MV-4-11 (cell line): ENCODE data around the gene EMILIN2.
"Not testable (repeated sequence)": the region's sequence is repeated elsewhere in the genome, so short reads cannot be mapped to it uniquely, and the experiment has no call there.

Experiments
- DNase-seq: peaks from one replicate; lab custom pipeline; 2025; lab: John Stamatoyannopoulos, UW

The EMILIN2 gene

GRCh38 chr18:2846636-2847316 lies at the start of gene EMILIN2:
TSS of gene EMILIN2 (plus strand) at chr18:2847006. CDS start at chr18:2847189, 183 bp downstream.
- DNase-seq: no peak

DNA sequence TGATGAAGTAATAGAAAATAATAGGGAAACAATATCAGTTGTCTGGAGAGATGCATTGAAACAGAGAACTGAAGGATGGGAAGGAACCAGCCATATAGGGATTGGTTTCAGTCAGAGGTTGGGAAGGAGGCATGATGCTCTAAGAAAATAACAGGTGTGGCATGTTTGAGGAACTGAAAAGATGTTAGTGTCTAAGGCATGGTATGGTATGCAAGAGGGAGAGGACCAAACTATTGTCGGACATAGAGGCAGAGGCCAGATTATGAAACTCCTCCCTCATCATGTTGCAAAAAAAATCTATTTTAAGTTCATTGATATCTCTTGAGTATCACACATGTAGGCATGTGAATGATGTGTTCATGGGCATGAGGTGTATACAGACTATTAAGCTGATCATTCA lies 48.9 kb upstream of the EMILIN2 start:
- no peak for DNase-seq

DNA sequence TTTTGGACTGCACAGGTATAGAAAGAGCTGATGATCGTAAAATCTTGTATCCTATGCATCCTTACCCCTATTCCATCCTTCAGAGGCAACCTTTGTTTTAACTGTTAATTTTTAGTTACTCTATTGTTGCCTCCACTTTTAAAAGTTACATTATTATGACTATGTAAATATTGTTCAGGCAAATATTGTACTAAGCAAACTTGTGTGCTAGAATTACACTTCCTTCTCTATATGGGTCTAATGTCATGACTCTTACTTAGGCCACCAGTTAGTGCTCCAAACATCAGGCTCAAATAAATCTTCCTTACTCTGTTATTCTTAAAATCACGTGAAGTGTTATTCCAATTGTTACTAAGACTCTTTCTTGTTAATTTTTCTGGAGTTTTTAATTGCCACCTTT lies 47.4 kb upstream of the EMILIN2 start:
- DNase-seq: no peak

DNA sequence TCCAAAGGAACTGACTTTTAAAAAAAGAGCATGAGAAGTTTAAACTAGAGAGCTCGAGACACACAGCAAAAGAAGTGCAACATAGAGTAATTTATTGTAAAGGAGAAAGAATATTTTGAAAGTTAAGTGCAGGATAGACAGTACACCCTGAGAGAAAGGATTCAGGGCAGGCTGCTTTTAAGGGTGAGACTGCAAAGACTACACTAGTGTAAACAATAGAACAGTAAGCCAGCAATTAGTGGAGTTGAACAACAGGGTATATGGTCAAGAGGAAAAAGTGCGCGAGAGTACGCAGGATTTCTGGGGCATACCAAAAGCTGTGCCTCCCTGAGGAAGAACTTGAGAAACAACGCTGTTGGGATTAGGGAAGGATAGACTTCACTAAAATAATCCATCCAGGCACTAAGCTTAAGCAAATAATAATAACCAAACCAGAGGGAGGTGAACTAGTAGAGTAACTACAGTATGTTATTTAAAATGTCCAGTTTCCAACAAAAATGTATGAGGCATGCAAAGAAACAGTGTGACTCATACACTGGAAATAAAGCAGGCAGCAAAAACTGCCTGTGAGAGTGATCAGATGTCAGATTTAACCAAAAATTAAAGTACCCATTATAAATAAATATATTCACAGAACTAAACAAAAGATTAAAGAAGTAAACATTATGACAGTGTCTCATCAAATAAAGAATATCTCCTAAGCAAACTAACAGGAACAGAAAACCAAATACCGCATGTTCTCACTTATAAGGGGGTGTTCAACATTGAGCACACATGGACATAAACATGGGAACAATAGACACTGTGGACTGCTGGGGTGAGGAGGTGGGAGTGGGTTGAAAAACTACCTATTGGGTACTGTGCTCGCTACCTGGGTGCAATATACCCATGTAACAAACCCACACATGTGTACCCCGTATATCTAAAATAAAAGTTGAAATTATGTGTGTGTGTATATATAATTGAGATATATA lies 40.5 kb upstream of the EMILIN2 start:
- no peak for DNase-seq

DNA sequence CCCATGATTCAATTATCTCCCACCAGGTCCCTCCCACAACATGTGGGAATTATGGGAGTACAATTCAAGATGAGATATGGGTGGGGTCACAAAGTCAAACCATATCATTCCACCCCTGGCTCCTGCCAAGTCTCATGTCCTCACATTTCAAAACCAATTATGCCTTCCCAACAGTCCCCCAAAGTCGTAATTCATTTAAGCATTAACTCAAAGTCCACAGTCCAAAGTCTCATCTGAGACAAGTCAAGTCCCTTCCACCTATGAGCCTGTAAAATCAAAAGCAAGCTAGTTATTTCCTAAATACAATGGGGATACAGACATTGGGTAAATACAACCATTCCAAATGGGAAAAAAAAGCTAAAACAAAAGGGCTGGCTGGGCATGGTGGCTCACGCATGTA lies 38.2 kb upstream of the EMILIN2 start:
- DNase-seq: not testable (repeated sequence)

- DNase-seq: not testable (repeated sequence)
Measured at GRCh38 chr18:2809666-2810183, 37.1 kb upstream of the EMILIN2 start.

- DNase-seq: no peak
Measured at GRCh38 chr18:2811416-2811815, 35.4 kb upstream of the EMILIN2 start.

- no peak for DNase-seq
Measured at GRCh38 chr18:2814928-2815327, 31.9 kb upstream of the EMILIN2 start.

GRCh38 chr18:2818281-2818680 lies 28.5 kb upstream of the EMILIN2 start:
- DNase-seq: no peak

- no peak for DNase-seq
Measured at GRCh38 chr18:2821695-2822094, 25.1 kb upstream of the EMILIN2 start.

- peak; percentile 18 for DNase-seq
Measured at GRCh38 chr18:2822213-2822921, 24.4 kb upstream of the EMILIN2 start.

GRCh38 chr18:2823202-2823601 lies 23.6 kb upstream of the EMILIN2 start:
- DNase-seq: no peak

- no peak for DNase-seq
Measured at GRCh38 chr18:2823966-2824365, 22.8 kb upstream of the EMILIN2 start.

DNA sequence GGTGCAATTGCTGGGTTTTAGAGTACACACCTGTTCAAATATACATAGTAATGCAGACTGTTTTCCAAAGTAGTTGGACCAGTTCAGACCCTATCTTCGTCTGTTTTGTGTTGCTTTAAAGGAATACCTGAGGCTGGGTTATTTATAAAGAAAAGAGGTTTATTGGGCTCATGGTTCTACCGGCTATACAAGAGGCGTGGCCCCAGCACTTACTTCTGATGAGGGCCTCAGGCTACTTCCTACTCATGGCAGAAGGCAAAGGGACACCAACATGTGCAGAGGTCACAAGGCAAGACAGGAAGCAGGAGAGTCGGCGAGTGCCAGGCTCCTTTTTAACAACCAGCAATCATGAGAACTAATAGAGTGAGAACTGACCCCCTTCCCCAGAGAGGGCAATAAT lies 21.9 kb upstream of the EMILIN2 start:
- no peak for DNase-seq

GRCh38 chr18:2825613-2826175 lies 21.1 kb upstream of the EMILIN2 start:
- DNase-seq: no peak

- no peak for DNase-seq
Measured at GRCh38 chr18:2826581-2826980, 20.2 kb upstream of the EMILIN2 start.

DNA sequence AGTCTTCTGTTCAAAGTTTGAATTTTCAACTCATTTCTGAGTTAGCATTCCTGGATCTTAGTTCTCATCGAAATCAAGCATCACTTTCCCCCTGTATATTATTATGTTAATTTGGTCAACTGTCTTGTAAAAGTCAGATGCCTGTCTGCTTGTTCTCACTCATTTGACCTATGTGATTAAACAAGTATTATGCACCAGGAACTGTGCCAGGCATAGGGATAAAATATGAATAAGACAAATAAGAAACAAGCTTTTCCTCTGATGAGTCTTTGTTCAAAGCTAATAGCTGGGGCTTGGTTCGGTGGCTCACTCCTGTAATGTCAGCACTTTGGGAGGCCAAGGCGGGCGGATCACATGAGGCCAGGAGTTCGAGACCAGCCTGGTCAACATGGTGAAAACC lies 19.7 kb upstream of the EMILIN2 start:
- DNase-seq: no peak

DNA sequence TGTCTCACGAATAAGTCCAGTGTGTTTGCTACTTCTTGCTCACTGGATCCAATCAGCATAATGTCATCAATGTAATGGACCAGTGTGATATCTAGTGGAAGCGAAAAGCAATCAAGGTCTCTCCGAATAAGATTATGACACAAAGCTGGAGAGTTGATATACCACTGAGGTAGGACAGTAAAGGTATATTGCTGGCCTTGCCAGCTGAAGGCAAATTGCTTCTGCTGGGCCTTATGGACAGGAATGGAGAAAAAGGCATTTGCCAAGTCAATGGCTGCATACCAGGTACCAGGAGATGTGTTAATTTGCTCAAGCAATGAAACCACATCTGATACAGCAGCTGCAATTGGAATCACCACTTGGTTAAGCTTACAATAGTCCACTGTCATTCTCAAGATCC lies 10.7 kb upstream of the EMILIN2 start:
- DNase-seq: not testable (repeated sequence)

DNA sequence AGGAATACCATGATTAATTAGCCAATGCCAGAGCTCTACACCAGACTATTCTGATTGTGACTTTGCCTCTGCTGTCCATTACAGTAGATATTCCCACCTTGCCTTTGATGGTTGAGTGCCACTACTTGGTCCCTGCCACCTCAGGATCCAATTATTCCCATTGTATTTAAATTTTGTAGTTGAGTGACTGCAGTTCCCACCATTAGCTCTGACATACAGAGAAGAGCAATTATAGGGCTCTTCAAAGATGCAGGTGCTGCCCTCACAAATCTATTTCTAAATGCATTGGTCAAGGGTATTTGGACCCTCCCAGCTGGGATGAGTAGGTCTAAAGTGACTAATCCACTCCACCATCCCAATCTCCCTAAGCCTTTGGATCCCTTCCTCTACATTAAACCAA lies 9.5 kb upstream of the EMILIN2 start:
- not testable (repeated sequence) for DNase-seq

DNA sequence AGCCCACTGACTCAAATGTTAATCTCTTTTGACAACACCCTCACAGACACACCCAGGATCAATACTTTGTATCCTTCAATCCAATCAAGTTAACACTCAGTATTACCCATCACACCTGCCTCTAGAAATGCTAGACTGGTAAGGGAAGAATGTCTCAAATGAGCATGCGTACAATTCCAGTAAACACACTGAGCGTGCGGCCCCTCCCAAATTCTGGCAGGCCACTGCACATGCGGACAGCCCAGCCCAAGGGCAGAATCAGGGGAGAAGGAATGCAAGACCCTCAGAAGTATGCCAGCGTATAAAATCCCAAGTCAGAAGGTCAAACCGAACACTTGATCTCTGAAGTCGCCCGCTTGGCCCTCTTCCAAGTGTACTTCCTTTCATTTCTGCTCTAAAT lies 7.6 kb upstream of the EMILIN2 start:
- no peak for DNase-seq

- DNase-seq: no peak
Measured at GRCh38 chr18:2840521-2840920, 6.3 kb upstream of the EMILIN2 start.

DNA sequence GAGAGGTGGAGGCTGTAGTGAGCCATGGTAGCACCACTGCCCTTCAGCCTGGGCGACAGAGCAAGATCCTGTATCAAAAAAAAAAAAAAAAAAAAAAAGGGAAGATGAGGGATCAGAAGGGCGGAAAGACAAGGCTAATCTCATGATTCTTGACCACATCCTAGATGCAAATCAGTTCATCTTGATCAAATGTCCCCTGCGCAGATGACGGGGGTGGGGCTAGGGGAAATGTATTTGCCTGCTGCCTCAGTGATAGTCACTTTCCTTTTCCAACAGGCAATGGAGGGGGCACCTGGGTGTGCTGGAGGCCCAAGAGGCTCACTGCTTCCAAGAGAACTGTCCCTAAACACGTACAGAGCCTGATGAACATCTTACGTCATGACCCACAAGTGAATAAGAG lies 3.7 kb upstream of the EMILIN2 start:
- DNase-seq: no peak
